Mammary epithelial cell (primary cell): Measurements from ENCODE around the gene INSR.

ENCODE experiments used
- CTCF ChIP-seq, 2 donors: IDR thresholded peaks in 1 of 2; conservative IDR thresholded peaks in 1 of 2; 2 replicates each; pipeline ENCODE4 v1.5.1; 2011 to 2012; ENCODE audit warnings: inconsistent platforms in 2 of 2, low read length in 2 of 2, mild to moderate bottlenecking in 2 of 2, control low read depth in 1 of 2, low read depth in 1 of 2; ENCODE audit not compliant: insufficient read depth in 1 of 2; ENCODE audit errors: extremely low read depth in 1 of 2
- EZH2 ChIP-seq: IDR thresholded peaks from 2 replicates; pipeline ENCODE4 v1.6.1; 2012; ENCODE audit warnings: low read length, inconsistent platforms, borderline replicate concordance

DNA sequence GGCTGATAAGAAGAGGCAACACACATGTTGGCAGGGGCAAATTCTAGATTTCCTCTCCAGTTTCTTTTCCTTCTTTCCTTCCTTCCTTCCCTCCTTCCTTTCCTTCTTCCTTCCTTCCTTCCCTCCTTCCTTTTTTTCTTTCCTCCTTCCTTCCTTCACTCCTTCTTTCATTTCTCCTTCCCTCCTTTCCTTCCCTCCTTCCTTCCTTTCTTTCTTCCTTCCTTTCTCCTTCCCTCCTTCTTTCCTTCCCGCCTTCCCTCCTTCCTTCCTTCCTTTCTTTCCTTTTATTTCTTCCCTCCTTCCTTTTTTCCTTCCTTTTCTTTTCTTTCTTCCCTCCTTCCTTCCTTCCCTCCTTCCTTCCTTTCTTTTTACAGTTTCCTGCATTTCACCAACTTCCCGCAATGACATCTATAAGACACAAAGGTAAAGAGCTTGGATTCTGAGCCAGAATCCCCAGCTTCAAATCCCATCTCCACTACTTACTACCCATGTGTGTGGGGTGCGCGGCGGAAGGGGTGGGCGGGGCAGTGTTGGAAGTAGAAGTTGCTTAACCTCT lies 35.3 kb downstream of the INSR start:
- no peak for TF ChIP-seq CTCF (conservative IDR thresholded peaks at IDR 0.05 in 1 of 2, IDR thresholded peaks at IDR 0.05 in 1 of 2; ENCODE audit: extremely low read depth in 1 of 2, insufficient read depth in 1 of 2, low read depth in 1 of 2, low read length in 2 of 2)
- TF ChIP-seq EZH2: no peak
